Measurements from ENCODE around the gene TBC1D10A.
"Not testable (repeated sequence)": the region's sequence is repeated elsewhere in the genome, so short reads cannot be mapped to it uniquely, and the experiment has no call there.

Gene TBC1D10A

GRCh38 chr22:30344447-30345200 is 17.9 kb upstream of the TBC1D10A start:
- H3K36me3 ChIP-seq (ENCODE audit: control insufficient read depth, insufficient read depth, low read length) = peaks cover 96% of the 10 kb centered on the region
- H3K9me3 ChIP-seq (ENCODE audit: control insufficient read depth, insufficient read depth, low read depth, low read length) = no peaks in the 10 kb centered on the region
- no peak overlapping the region for H3K9ac ChIP-seq (ENCODE audit: low read length)
- H3K4me3 ChIP-seq (ENCODE audit: low read depth, low read length) = no peak overlapping the region
- no peaks in the 10 kb centered on the region for H3K4me1 ChIP-seq (ENCODE audit: control insufficient read depth, insufficient read depth, low read length)
- no peaks in the 10 kb centered on the region for H3K27me3 ChIP-seq (ENCODE audit: control insufficient read depth, insufficient read depth, low read length)
- H3K27ac ChIP-seq (ENCODE audit: low read depth, low read length) = no peak overlapping the region

- Histone ChIP-seq H3K4me1 (ENCODE audit: control insufficient read depth, insufficient read depth, low read length) (no peaks in the 10 kb centered on the region), H3K36me3 (ENCODE audit: control insufficient read depth, insufficient read depth, low read length) (peaks cover 98% of the 10 kb centered on the region), H3K27me3 (ENCODE audit: control insufficient read depth, insufficient read depth, low read length) (no peaks in the 10 kb centered on the region), H3K4me3 (ENCODE audit: low read depth, low read length) (no peak overlapping the region), H3K9ac (ENCODE audit: low read length) (no peak overlapping the region), H3K27ac (ENCODE audit: low read depth, low read length) (no peak overlapping the region), H3K9me3 (ENCODE audit: control insufficient read depth, insufficient read depth, low read depth, low read length) (no peaks in the 10 kb centered on the region)
Measured at GRCh38 chr22:30340911-30341685, 14.4 kb upstream of the TBC1D10A start.

- peaks cover 98% of the 10 kb centered on the region for H3K36me3 ChIP-seq (ENCODE audit: control insufficient read depth, insufficient read depth, low read length)
- H3K27me3 ChIP-seq (ENCODE audit: control insufficient read depth, insufficient read depth, low read length) = no peaks in the 10 kb centered on the region
- H3K9ac ChIP-seq (ENCODE audit: low read length) = no peak overlapping the region
Measured at GRCh38 chr22:30338802-30339201, 12.1 kb upstream of the TBC1D10A start.

GRCh38 chr22:30338341-30338740 is 11.6 kb upstream of the TBC1D10A start:
- H3K27ac ChIP-seq (ENCODE audit: low read depth, low read length); H3K9me3 ChIP-seq (ENCODE audit: control insufficient read depth, insufficient read depth, low read depth, low read length); H3K4me3 ChIP-seq (ENCODE audit: low read depth, low read length); H3K4me1 ChIP-seq (ENCODE audit: control insufficient read depth, insufficient read depth, low read length); H3K9ac ChIP-seq (ENCODE audit: low read length); H3K27me3 ChIP-seq (ENCODE audit: control insufficient read depth, insufficient read depth, low read length): not testable (repeated sequence)
- peaks cover 98% of the 10 kb centered on the region for H3K36me3 ChIP-seq (ENCODE audit: control insufficient read depth, insufficient read depth, low read length)

More at GRCh38 chr22:30338802-30339201, 12.1 kb upstream of the TBC1D10A start:
- Histone ChIP-seq H3K4me1 (ENCODE audit: control insufficient read depth, insufficient read depth, low read length) (no peaks in the 10 kb centered on the region), H3K9me3 (ENCODE audit: control insufficient read depth, insufficient read depth, low read depth, low read length) (no peaks in the 10 kb centered on the region), H3K4me3 (ENCODE audit: low read depth, low read length) (no peak overlapping the region), H3K27ac (ENCODE audit: low read depth, low read length) (no peak overlapping the region)

GRCh38 chr22:30337461-30337778 is 10.7 kb upstream of the TBC1D10A start:
- Histone ChIP-seq H3K4me1 (ENCODE audit: control insufficient read depth, insufficient read depth, low read length) (no peaks in the 10 kb centered on the region), H3K27me3 (ENCODE audit: control insufficient read depth, insufficient read depth, low read length) (no peaks in the 10 kb centered on the region), H3K36me3 (ENCODE audit: control insufficient read depth, insufficient read depth, low read length) (peaks cover 98% of the 10 kb centered on the region), H3K27ac (ENCODE audit: low read depth, low read length) (no peak overlapping the region), H3K9ac (ENCODE audit: low read length) (no peak overlapping the region), H3K4me3 (ENCODE audit: low read depth, low read length) (no peak overlapping the region), H3K9me3 (ENCODE audit: control insufficient read depth, insufficient read depth, low read depth, low read length) (no peaks in the 10 kb centered on the region)

GRCh38 chr22:30336752-30337460 is 10.2 kb upstream of the TBC1D10A start:
- Histone ChIP-seq H3K9me3 (ENCODE audit: control insufficient read depth, insufficient read depth, low read depth, low read length) (no peaks in the 10 kb centered on the region), H3K27ac (ENCODE audit: low read depth, low read length) (no peak overlapping the region), H3K4me1 (ENCODE audit: control insufficient read depth, insufficient read depth, low read length) (no peaks in the 10 kb centered on the region), H3K9ac (ENCODE audit: low read length) (no peak overlapping the region), H3K36me3 (ENCODE audit: control insufficient read depth, insufficient read depth, low read length) (peaks cover 96% of the 10 kb centered on the region), H3K27me3 (ENCODE audit: control insufficient read depth, insufficient read depth, low read length) (no peaks in the 10 kb centered on the region), H3K4me3 (ENCODE audit: low read depth, low read length) (no peak overlapping the region)

GRCh38 chr22:30335236-30335635 is 8.5 kb upstream of the TBC1D10A start:
- H3K27ac ChIP-seq (ENCODE audit: low read depth, low read length) = no peak overlapping the region
- peaks cover 90% of the 10 kb centered on the region for H3K36me3 ChIP-seq (ENCODE audit: control insufficient read depth, insufficient read depth, low read length)
- no peaks in the 10 kb centered on the region for H3K9me3 ChIP-seq (ENCODE audit: control insufficient read depth, insufficient read depth, low read depth, low read length)
- no peaks in the 10 kb centered on the region for H3K27me3 ChIP-seq (ENCODE audit: control insufficient read depth, insufficient read depth, low read length)
- H3K4me3 ChIP-seq (ENCODE audit: low read depth, low read length) = no peak overlapping the region
- no peaks in the 10 kb centered on the region for H3K4me1 ChIP-seq (ENCODE audit: control insufficient read depth, insufficient read depth, low read length)
- H3K9ac ChIP-seq (ENCODE audit: low read length) = no peak overlapping the region

GRCh38 chr22:30334646-30335045 is 7.9 kb upstream of the TBC1D10A start:
- Histone ChIP-seq H3K36me3 (ENCODE audit: control insufficient read depth, insufficient read depth, low read length) (peaks cover 84% of the 10 kb centered on the region), H3K27ac (ENCODE audit: low read depth, low read length) (no peak overlapping the region), H3K4me3 (ENCODE audit: low read depth, low read length) (no peak overlapping the region), H3K9me3 (ENCODE audit: control insufficient read depth, insufficient read depth, low read depth, low read length) (no peaks in the 10 kb centered on the region), H3K27me3 (ENCODE audit: control insufficient read depth, insufficient read depth, low read length) (no peaks in the 10 kb centered on the region), H3K9ac (ENCODE audit: low read length) (no peak overlapping the region), H3K4me1 (ENCODE audit: control insufficient read depth, insufficient read depth, low read length) (no peaks in the 10 kb centered on the region)

GRCh38 chr22:30333707-30334087 is 7.0 kb upstream of the TBC1D10A start:
- H3K9me3 ChIP-seq (ENCODE audit: control insufficient read depth, insufficient read depth, low read depth, low read length) = no peaks in the 10 kb centered on the region
- no peak overlapping the region for H3K9ac ChIP-seq (ENCODE audit: low read length)
- H3K27me3 ChIP-seq (ENCODE audit: control insufficient read depth, insufficient read depth, low read length) = no peaks in the 10 kb centered on the region
- no peaks in the 10 kb centered on the region for H3K4me1 ChIP-seq (ENCODE audit: control insufficient read depth, insufficient read depth, low read length)
- no peak overlapping the region for H3K4me3 ChIP-seq (ENCODE audit: low read depth, low read length)
- peaks cover 74% of the 10 kb centered on the region for H3K36me3 ChIP-seq (ENCODE audit: control insufficient read depth, insufficient read depth, low read length)
- no peak overlapping the region for H3K27ac ChIP-seq (ENCODE audit: low read depth, low read length)

GRCh38 chr22:30332994-30333706 is 6.4 kb upstream of the TBC1D10A start:
- Histone ChIP-seq H3K4me3 (ENCODE audit: low read depth, low read length) (no peak overlapping the region), H3K36me3 (ENCODE audit: control insufficient read depth, insufficient read depth, low read length) (peaks cover 69% of the 10 kb centered on the region), H3K9ac (ENCODE audit: low read length) (no peak overlapping the region)

More at GRCh38 chr22:30332994-30333706, 6.4 kb upstream of the TBC1D10A start:
- Histone ChIP-seq H3K9me3 (ENCODE audit: control insufficient read depth, insufficient read depth, low read depth, low read length) (no peaks in the 10 kb centered on the region), H3K27ac (ENCODE audit: low read depth, low read length) (no peak overlapping the region), H3K27me3 (ENCODE audit: control insufficient read depth, insufficient read depth, low read length) (no peaks in the 10 kb centered on the region), H3K4me1 (ENCODE audit: control insufficient read depth, insufficient read depth, low read length) (no peaks in the 10 kb centered on the region; the same call in 1 of the 2 replicates)

Data from HUES6 (cell line).